Progenitor cell of endocrine pancreas (in vitro differentiated cells): ENCODE results near the gene MAP2K7. TPM values are rescaled to one million over a fixed set of nuclear protein-coding genes. Genes with fewer than 3 reads are reported as not detected.
A peak's percentile ranks its signal among the peaks of the same experiment; 100 is the strongest.
"Not testable (repeated sequence)": the region's sequence is repeated elsewhere in the genome, so short reads cannot be mapped to it uniquely, and the experiment has no call there.

Experiments
- DNase-seq: peaks from one replicate; pipeline ENCODE4 v3.0.0; 2021; ENCODE audit warnings: low spot score; ENCODE audit not compliant: unreplicated experiment
- H3K27ac Mint-ChIP-seq: 2 replicates; pipeline ENCODE4 v1.8.0; 2021; ENCODE audit warnings: mild to moderate bottlenecking, moderate library complexity, mixed read lengths
- H3K27me3 Mint-ChIP-seq: 2 replicates; pipeline ENCODE4 v1.8.0; 2021; ENCODE audit warnings: mixed read lengths
- H3K36me3 Mint-ChIP-seq: 2 replicates; pipeline ENCODE4 v1.8.0; 2022; ENCODE audit warnings: mixed read lengths; ENCODE audit not compliant: insufficient read depth
- H3K4me1 Mint-ChIP-seq: 2 replicates; pipeline ENCODE4 v1.8.0; 2021; ENCODE audit warnings: low read depth, mixed read lengths
- H3K4me3 Mint-ChIP-seq: 2 replicates; pipeline ENCODE4 v1.8.0; 2021; ENCODE audit warnings: low read depth, mild to moderate bottlenecking, moderate library complexity, mixed read lengths
- H3K9me3 Mint-ChIP-seq: 2 replicates; pipeline ENCODE4 v1.8.0; 2021; ENCODE audit warnings: low read depth, mixed read lengths
- CTCF ChIP-seq: fragments of 200-600 bp; sonication (generic); IDR thresholded peaks from one replicate; pipeline ENCODE4 v1.5.0; 2021; ENCODE audit warnings: antibody characterized with exemption, mild to moderate bottlenecking; ENCODE audit not compliant: unreplicated experiment
- total RNA-seq: library from RNA; stranded (reverse); gene quantifications from 2 replicates; pipeline ENCODE4 v1.2.1, GENCODE V29; 2021

Gene MAP2K7
- total RNA-seq, 1 donor from 2014 or later: 53.5 TPM

- Mint-ChIP-seq H3K27ac (no peak overlapping the region), H3K4me1 (peaks cover 7% of the 10 kb centered on the region), H3K4me3 (no peak overlapping the region), H3K36me3 (no peaks in the 10 kb centered on the region), H3K9me3 (no peaks in the 10 kb centered on the region), H3K27me3 (peaks cover 15% of the 10 kb centered on the region)
- no peak for TF ChIP-seq CTCF
- DNase-seq: no peak
Measured at GRCh38 chr19:7857727-7858108, 46.0 kb upstream of the MAP2K7 start.

GRCh38 chr19:7858109-7858770, 45.4 kb upstream of the MAP2K7 start:
- H3K9me3 Mint-ChIP-seq: no peaks in the 10 kb centered on the region
- DNase-seq: no peak
- no peaks in the 10 kb centered on the region for H3K36me3 Mint-ChIP-seq
- H3K4me3 Mint-ChIP-seq: no peak overlapping the region
- peaks cover 15% of the 10 kb centered on the region for H3K27me3 Mint-ChIP-seq
- peaks cover 7% of the 10 kb centered on the region for H3K4me1 Mint-ChIP-seq
- no peak overlapping the region for H3K27ac Mint-ChIP-seq
- no peak for TF ChIP-seq CTCF

- H3K4me1 Mint-ChIP-seq, DNase-seq, H3K9me3 Mint-ChIP-seq, H3K36me3 Mint-ChIP-seq, H3K4me3 Mint-ChIP-seq, H3K27ac Mint-ChIP-seq: not testable (repeated sequence)
- peaks cover 21% of the 10 kb centered on the region for H3K27me3 Mint-ChIP-seq
Measured at GRCh38 chr19:7859087-7859486, 44.6 kb upstream of the MAP2K7 start.

GRCh38 chr19:7859831-7860713, 43.6 kb upstream of the MAP2K7 start:
- Mint-ChIP-seq H3K4me3 (no peak overlapping the region), H3K27ac (no peak overlapping the region), H3K27me3 (peaks cover 30% of the 10 kb centered on the region), H3K4me1 (peaks cover 6% of the 10 kb centered on the region), H3K36me3 (no peaks in the 10 kb centered on the region), H3K9me3 (no peaks in the 10 kb centered on the region)
- TF ChIP-seq CTCF: no peak
- DNase-seq: no peak

GRCh38 chr19:7860714-7861618, 42.7 kb upstream of the MAP2K7 start:
- TF ChIP-seq CTCF: no peak
- Mint-ChIP-seq H3K27ac (no peak overlapping the region), H3K4me1 (peaks cover 6% of the 10 kb centered on the region), H3K9me3 (no peaks in the 10 kb centered on the region), H3K4me3 (peak overlapping the region; percentile 16), H3K27me3 (peaks cover 37% of the 10 kb centered on the region), H3K36me3 (no peaks in the 10 kb centered on the region)
- no peak for DNase-seq
